GM21367 (cell line): ENCODE measurements around the gene EEF1AKMT3.

Source experiments
- ATAC-seq: cut with Tn5 transposase; IDR thresholded peaks from one replicate; pipeline ENCODE4 v1.9.1; 2021; ENCODE audit not compliant: unreplicated experiment

Gene EEF1AKMT3

DNA sequence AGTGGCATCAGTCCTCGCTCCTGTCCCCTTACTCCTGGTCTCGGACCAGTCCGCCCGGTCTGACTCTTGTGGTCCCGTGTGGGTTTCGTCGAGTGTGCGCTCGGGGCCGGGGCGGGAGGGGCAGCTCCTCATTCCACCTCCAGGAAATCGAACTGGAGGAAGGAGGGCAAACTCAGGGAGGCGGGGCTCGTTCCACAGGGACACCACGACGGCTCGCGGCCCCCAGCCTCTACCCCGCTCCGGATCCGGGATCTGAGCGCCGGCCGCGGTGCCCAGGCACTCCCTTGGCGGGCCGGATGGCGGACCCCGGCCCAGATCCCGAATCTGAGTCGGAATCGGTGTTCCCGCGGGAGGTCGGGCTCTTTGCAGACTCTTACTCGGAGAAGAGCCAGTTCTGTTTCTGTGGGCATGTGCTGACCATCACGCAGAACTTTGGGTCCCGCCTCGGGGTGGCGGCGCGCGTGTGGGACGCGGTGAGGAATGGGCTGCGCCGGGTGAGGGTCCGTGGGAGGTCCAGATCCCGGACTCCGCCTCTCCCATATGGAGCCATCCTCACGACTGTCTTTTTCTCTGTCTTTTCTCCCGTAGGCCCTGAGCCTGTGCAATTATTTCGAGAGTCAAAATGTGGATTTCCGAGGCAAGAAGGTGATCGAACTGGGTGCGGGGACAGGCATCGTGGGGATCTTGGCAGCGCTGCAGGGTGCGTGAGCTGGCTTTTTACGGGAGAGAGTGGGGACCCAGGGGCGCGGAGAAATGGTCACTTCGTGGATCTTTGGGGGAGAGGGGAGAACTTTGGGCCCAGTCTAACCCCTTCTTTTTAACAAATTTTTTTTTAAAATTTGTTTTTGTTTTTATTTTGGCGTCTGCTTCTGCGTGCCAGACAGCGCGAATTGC, at the start of gene EEF1AKMT3:
EEF1AKMT3 (plus strand) TSS at position 186 of the 894 bp plus-strand sequence; CDS start at position 297, 111 bp downstream.
- peak; percentile 29 for ATAC-seq

GRCh38 chr12:57722716-57723629, 49.4 kb upstream of the EEF1AKMT3 start:
- ATAC-seq = no peak

- ATAC-seq = no peak
These were observed 48.8 kb upstream of the EEF1AKMT3 start for GRCh38 chr12:57723630-57723962.

- ATAC-seq = no peak
These were observed 48.1 kb upstream of the EEF1AKMT3 start for GRCh38 chr12:57724003-57724935.

DNA sequence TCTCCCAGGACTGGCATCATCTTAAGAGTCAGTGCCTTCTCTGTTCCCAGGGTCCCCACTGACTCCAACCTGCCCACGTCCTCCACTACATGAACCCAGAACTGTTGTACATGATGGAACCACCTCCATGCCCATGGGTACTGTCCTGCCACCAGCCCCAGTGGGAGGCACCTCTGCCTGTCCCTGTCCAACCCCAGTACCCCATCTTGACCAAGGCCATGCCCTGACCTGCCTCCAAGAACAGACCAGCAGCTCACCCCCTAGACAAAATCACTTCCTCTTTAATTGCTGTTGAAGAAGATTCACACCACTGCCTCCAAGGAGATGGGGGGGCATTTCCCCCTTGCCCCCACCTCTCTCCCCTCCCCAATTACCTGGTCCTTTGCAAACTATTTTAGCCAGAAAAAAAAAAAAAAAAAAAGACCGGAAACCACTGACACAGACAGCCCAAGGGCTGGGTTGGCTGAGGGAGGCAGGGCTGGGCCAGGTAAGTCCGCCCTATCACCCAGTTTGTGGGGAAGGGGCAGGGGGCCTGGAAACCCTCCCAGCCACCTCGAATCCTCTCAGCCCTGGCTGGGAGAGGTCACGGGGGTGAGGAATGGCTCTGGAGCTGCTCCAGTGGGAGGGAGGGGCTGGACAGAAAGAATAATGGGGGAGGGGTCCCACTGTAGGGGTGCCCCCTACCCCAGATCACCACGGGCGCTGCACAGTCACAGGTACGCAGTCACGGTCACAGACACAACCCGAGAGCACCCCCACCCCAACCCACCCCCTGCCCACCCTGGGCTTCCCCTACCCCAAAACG, 47.3 kb upstream of the EEF1AKMT3 start:
- ATAC-seq = no peak

DNA sequence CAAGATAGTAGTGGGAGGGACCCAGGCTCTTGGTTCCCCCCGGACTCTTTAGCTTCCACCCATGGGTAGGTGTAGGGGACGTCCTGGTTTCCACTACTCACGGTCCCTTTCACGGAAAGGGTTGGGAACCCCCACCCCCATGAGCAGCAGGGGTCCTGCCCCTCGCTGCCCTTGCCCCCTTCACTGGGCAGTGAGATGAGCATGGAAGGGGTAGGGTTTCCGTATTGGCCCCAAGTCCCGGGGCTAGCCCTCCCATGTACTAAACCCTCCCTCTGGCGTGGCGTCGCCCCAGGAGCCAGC, 46.6 kb upstream of the EEF1AKMT3 start:
- ATAC-seq = no peak

- ATAC-seq = no peak
These were observed 46.1 kb upstream of the EEF1AKMT3 start for GRCh38 chr12:57726151-57726883.

GRCh38 chr12:57726884-57727757, 45.3 kb upstream of the EEF1AKMT3 start:
- ATAC-seq = no peak

DNA sequence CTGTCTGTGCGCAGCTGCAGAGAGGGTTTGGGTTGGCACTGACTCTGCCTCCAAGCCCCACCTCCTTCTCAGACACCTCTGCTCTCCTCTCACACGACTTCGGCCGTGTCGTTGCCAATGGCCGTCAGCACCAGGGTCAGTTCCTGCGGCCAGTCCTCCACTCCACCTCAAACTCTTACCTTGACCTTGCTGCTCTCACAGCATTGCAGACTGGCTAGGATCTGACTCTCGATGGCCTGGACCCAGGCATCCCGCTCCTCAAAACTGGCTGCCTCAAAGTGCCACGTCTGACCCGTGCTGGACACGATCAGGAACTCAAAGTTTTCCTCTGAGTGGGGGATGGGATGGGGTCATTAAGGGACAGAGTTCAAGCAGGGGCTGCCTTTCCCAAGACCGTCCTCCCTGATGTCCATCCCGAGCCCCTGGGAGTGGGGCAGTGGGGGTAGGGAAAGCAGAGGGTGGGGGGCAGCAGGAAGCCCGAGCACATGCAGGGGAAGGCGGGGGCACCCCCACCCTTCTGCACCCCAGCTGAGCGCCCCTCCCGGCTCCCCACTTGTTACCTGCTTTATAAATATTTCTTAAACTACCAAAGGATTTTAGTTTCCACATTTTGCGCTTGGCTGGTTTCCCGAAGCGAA, 44.5 kb upstream of the EEF1AKMT3 start:
- no peak for ATAC-seq

- ATAC-seq = no peak
These were observed 43.0 kb upstream of the EEF1AKMT3 start for GRCh38 chr12:57729321-57729844.

DNA sequence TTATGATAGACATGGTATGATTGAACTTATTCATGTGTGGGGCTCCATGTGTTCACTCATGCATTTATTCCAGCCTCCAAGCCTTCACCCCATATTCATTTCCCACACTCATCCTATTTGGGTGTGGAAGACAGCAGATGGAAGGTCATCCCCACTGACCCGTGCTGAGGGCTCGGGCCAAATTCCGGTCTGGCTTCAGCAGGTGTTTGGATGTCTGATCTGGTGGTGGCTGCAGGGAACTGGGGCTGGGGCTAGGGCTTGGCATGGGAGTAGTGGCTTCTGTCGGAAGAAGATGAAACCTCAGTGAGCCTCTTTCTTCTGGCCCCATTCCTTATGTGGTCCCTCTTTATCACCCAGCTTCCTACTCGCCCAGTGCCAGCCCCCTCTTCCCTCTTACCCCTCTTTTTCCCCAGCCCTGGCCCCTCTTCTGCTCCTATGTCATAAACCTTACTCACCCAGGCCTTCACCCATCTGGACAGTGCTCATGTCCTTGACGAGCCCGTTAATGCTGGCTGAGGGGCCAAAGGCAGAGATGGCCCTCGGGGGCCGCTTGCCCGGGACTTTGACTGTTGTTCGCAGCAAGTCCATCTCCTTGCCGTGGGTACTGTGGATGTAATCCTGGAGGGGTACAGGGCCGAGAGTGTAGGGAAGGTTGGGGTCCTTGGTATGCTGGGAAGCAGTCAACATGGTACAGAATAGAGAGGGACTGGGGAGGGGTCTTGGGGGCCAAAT, 41.9 kb upstream of the EEF1AKMT3 start:
- no peak for ATAC-seq

DNA sequence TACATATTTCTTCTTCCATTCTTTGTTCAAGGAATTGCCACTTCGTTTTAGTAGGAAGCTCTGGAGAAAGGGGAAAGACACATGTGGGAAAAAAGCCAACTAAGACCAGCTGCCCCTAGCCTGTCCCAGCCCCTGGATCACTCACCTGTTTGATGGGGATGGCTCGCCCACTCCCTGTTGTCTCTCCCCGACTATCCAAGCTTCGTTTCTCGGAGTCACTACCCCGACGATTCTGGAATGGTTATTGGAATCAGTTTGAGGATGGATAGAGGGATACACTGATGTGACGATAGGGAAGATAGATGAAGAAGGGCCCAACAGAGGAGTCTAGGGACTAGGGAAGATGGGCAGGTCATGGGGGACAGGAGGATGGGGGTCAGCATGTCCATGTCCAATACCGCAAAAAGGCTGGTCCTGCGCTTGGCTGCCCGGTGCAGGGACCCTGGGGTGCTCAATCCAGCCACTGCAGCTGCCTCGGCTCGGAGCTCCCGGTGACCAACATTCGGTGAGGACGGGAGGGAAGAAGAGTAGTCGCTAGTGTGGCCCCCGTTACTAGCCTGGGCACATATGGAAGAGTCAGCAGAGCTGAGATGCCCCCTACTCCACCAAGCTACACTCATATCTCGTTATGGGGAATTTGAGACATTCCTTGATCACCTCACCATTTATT, 40.9 kb upstream of the EEF1AKMT3 start:
- ATAC-seq = no peak

DNA sequence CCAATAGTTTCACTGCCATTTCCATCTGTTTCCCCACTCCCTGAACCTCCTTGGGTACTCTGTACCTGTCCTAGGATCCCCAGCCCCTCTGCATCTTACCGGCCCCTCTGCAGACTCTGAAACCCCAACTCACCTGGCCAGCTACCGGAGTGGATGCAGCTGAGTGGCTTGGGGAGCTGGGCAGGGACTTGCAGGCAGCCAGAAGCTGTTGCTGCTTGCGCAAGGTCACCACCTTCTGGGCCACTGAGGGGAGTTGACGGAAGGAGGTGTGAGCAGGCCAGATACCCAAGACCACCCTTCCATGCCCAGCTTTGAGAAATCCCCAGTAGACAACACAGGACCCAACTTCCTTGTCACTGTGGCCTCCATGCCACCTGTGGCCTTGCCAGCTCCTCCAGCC, 40.1 kb upstream of the EEF1AKMT3 start:
- no peak for ATAC-seq

GRCh38 chr12:57732726-57733593, 39.5 kb upstream of the EEF1AKMT3 start:
- no peak for ATAC-seq

DNA sequence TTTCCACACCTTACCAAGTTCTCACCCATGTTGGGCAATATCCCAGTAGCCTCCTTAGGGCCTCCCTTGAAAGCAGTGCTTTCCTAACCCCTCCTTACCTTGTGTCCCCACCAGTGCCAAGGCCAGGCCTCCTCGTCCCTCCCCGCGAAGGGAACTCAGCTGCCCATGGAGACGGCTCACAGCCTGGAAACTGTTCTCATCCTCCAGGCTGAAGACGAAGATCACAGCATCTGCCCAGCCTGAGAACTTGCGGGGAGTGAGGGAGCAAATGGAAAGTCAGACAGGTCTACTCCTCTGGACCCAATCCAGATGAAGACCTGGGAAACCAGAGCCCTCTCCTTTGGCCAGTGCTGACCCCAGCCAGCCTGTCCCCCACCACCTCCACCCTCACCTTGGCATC, 38.5 kb upstream of the EEF1AKMT3 start:
- ATAC-seq = no peak

- ATAC-seq = no peak
These were observed 37.8 kb upstream of the EEF1AKMT3 start for GRCh38 chr12:57734591-57734990.
